Panc1 (cell line): ENCODE measurements around the gene HK1. TPM values are rescaled to one million over a fixed set of nuclear protein-coding genes. Genes with fewer than 3 reads are reported as not detected.

Experiments used
- ATAC-seq: fragments of 200-7000 bp; cut with Tn5 transposase; 2 replicates; pipeline ENCODE4 v1.9.1; 2020; ENCODE audit warnings: mild to moderate bottlenecking, moderate library complexity
- BruUV-seq: library from RNA; stranded (reverse); fragments of 400-500 nt; replicated peaks from 2 replicates; lab custom pipeline; 2021; lab: Mats Ljungman, UMichigan
- CTCF ChIA-PET: fragments of 300-600 bp; sonication (Branson Sonifier 250); formaldehyde crosslinking; loops from one replicate; lab custom pipeline; 2022; ENCODE audit warnings: antibody characterized with exemption; lab: Charles Lee
- POLR2A ChIA-PET: fragments of 300-600 bp; sonication (Branson Sonifier 250); formaldehyde crosslinking; loops from one replicate; lab custom pipeline; 2022; ENCODE audit warnings: antibody characterized with exemption; lab: Charles Lee
- DNase-seq: peaks from one replicate; pipeline ENCODE4 v3.0.0-alpha.2; 2010; ENCODE audit warnings: low read depth, low spot score
- H3K27ac ChIP-seq: 2 replicates; pipeline ENCODE4 v1.5.1; 2011; ENCODE audit warnings: mild to moderate bottlenecking, low read length, inconsistent platforms
- H3K27me3 ChIP-seq: fragments of 200-500 bp; sonication (Bioruptor generic); 2 replicates; pipeline ENCODE4 v1.6.0; 2014; ENCODE audit warnings: low read length, inconsistent platforms; ENCODE audit not compliant: control insufficient read depth, insufficient read depth
- H3K36me3 ChIP-seq: fragments of 200-500 bp; sonication (Bioruptor generic); 2 replicates; pipeline ENCODE4 v1.5.1; 2014; ENCODE audit warnings: inconsistent platforms, mild to moderate bottlenecking, low read length, moderate library complexity; ENCODE audit not compliant: control insufficient read depth, insufficient read depth
- H3K4me1 ChIP-seq: 2 replicates; pipeline ENCODE4 v1.5.1; 2011; ENCODE audit warnings: inconsistent platforms, mild to moderate bottlenecking, low read length, moderate library complexity; ENCODE audit not compliant: control insufficient read depth, insufficient read depth
- H3K4me3 ChIP-seq, 2 experiments: 2 replicates each; pipeline ENCODE4 v1.5.1; 2011 to 2012; ENCODE audit warnings: low read depth in 2 of 2, low read length in 2 of 2, mild to moderate bottlenecking in 2 of 2, inconsistent platforms in 1 of 2, moderate library complexity in 1 of 2
- H3K9me3 ChIP-seq: fragments of 200-500 bp; sonication (Bioruptor generic); 2 replicates; pipeline ENCODE4 v1.5.1; 2014; ENCODE audit warnings: low read depth, mild to moderate bottlenecking, inconsistent platforms, low read length, moderate library complexity; ENCODE audit not compliant: control insufficient read depth, insufficient read depth
- CTCF ChIP-seq: fragments of 450-650 bp; IDR thresholded peaks from 2 replicates; pipeline ENCODE4 v1.5.1; 2017; ENCODE audit warnings: mild to moderate bottlenecking
- POLR2AphosphoS5 ChIP-seq: IDR thresholded peaks from 2 replicates; pipeline ENCODE4 v1.6.1; 2012; ENCODE audit warnings: mild to moderate bottlenecking, low read depth, low read length, moderate library complexity
- REST ChIP-seq, 2 experiments: IDR thresholded peaks; 2 replicates each; pipeline ENCODE4 v1.6.1; 2011 to 2012; ENCODE audit warnings: low read depth in 2 of 2, control low read depth in 1 of 2, low read length in 1 of 2, mild to moderate bottlenecking in 1 of 2, moderate library complexity in 1 of 2; ENCODE audit not compliant: insufficient read depth in 1 of 2
- SIN3A ChIP-seq: IDR thresholded peaks from 2 replicates; pipeline ENCODE4 v1.6.1; 2012; ENCODE audit warnings: low read depth, mild to moderate bottlenecking, low read length, moderate library complexity, borderline replicate concordance; ENCODE audit not compliant: insufficient read depth
- TCF7L2 ChIP-seq: IDR thresholded peaks from 2 replicates; pipeline ENCODE4 v1.6.1; 2011; ENCODE audit warnings: mild to moderate bottlenecking, low read depth, low read length, inconsistent platforms
- in situ Hi-C: cut with HindIII; loops from 2 replicates; pipeline ENCODE4 v1.10.0; 2016; ENCODE audit warnings: low sequenced_read_pairs, low pct_unique_long_range_greater_than_20kb
- intact Hi-C: fragments of 100-400 bp; cut with micrococcal nuclease; formaldehyde crosslinking; loops from one replicate; pipeline ENCODE4 v1.10.0; 2022; ENCODE audit not compliant: unreplicated experiment
- total RNA-seq: library from RNA; stranded (reverse); gene quantifications from one replicate; pipeline ENCODE4 v1.2.1, GENCODE V29; 2021; ENCODE audit not compliant: unreplicated experiment

HK1 gene
- total RNA-seq, 1 experiment from 2014 or later = 74.4 TPM

- DNase-seq = no peak
- ATAC-seq = no peak
- CTCF ChIA-PET = interaction anchor here (0.6 kb wide), 1 partner anchor 116 kb away, joined by 3 read pairs; no protein-coding TSS in a partner anchor
- H3K36me3 ChIP-seq = no peaks in the 10 kb centered on the region
- no peak for TF ChIP-seq TCF7L2
- no peak for TF ChIP-seq POLR2AphosphoS5
- TF ChIP-seq REST (IDR thresholded peaks at IDR 0.05; ENCODE audit: insufficient read depth in 1 of 2, low read depth in 2 of 2, low read length in 1 of 2) = no peak
- no peak for TF ChIP-seq SIN3A
- no peak for TF ChIP-seq CTCF
- in situ Hi-C loops (no loop called here), intact Hi-C loops (no loop called here)
- no peaks in the 10 kb centered on the region for H3K9me3 ChIP-seq
- H3K4me3 ChIP-seq = no peak overlapping the region
- no peaks in the 10 kb centered on the region for H3K27me3 ChIP-seq
- POLR2A ChIA-PET = no interaction called here
- no TSS peak for BruUV-seq
- H3K4me1 ChIP-seq = no peaks in the 10 kb centered on the region
- no peak overlapping the region for H3K27ac ChIP-seq
Measured at GRCh38 chr10:69374931-69375306, 96.6 kb downstream of the HK1 start.

GRCh38 chr10:69375307-69376151, 97.2 kb downstream of the HK1 start:
- BruUV-seq = no TSS peak
- H3K4me1 ChIP-seq = no peaks in the 10 kb centered on the region
- POLR2A ChIA-PET = no interaction called here
- no peaks in the 10 kb centered on the region for H3K9me3 ChIP-seq
- TF ChIP-seq SIN3A = no peak
- no peak for TF ChIP-seq CTCF
- no peak for TF ChIP-seq TCF7L2
- no peak for TF ChIP-seq POLR2AphosphoS5
- TF ChIP-seq REST (IDR thresholded peaks at IDR 0.05; ENCODE audit: insufficient read depth in 1 of 2, low read depth in 2 of 2, low read length in 1 of 2) = no peak
- no peaks in the 10 kb centered on the region for H3K27me3 ChIP-seq
- H3K4me3 ChIP-seq = no peak overlapping the region
- intact Hi-C loops (no loop called here), in situ Hi-C loops (no loop called here)
- no peaks in the 10 kb centered on the region for H3K36me3 ChIP-seq
- no peak overlapping the region for H3K27ac ChIP-seq
- ATAC-seq = peak; percentile 72
- CTCF ChIA-PET = interaction anchor here (0.6 kb wide), 1 partner anchor 117 kb away, joined by 3 read pairs; no protein-coding TSS in a partner anchor
- DNase-seq = no peak
